Glutamatergic neuron (in vitro differentiated cells): ENCODE results near the gene ZBTB7A. TPM values are rescaled to one million over a fixed set of nuclear protein-coding genes. Genes with fewer than 3 reads are reported as not detected.

ENCODE experiments used
- DNase-seq: peaks from one replicate; pipeline ENCODE4 v3.0.0; 2022
- H3K27ac Mint-ChIP-seq: one replicate; pipeline ENCODE4 v1.8.0; 2020; ENCODE audit warnings: mild to moderate bottlenecking, mixed read lengths, inconsistent platforms; ENCODE audit not compliant: unreplicated experiment
- H3K27me3 Mint-ChIP-seq: one replicate; pipeline ENCODE4 v1.8.0; 2020; ENCODE audit warnings: mild to moderate bottlenecking, moderate library complexity, mixed read lengths, inconsistent platforms; ENCODE audit not compliant: unreplicated experiment
- H3K36me3 Mint-ChIP-seq: one replicate; pipeline ENCODE4 v1.8.0; 2020; ENCODE audit warnings: mild to moderate bottlenecking, mixed read lengths, inconsistent platforms; ENCODE audit not compliant: unreplicated experiment
- H3K4me1 Mint-ChIP-seq: one replicate; pipeline ENCODE4 v1.8.0; 2020; ENCODE audit warnings: mild to moderate bottlenecking, low read depth, mixed read lengths, inconsistent platforms; ENCODE audit not compliant: unreplicated experiment
- H3K4me3 Mint-ChIP-seq: one replicate; pipeline ENCODE4 v1.8.0; 2020; ENCODE audit warnings: mild to moderate bottlenecking, mixed read lengths, inconsistent platforms; ENCODE audit not compliant: unreplicated experiment
- H3K9me3 Mint-ChIP-seq: one replicate; pipeline ENCODE4 v1.8.0; 2020; ENCODE audit warnings: mild to moderate bottlenecking, moderate library complexity, mixed read lengths, inconsistent platforms; ENCODE audit not compliant: unreplicated experiment
- total RNA-seq: library from RNA; stranded (reverse); fragmentation: NEBNext Ultra II Directional; extraction: Animal tissue kit (Norgen Biotek cat#: 25700); gene quantifications from one replicate; pipeline ENCODE4 v1.2.1, GENCODE V29; 2021; ENCODE audit not compliant: unreplicated experiment
- TF ChIP-seq, protein P1 (sequence below): fragments of 200-600 bp; sonication (generic); IDR thresholded peaks from one replicate; pipeline ENCODE4 v1.5.0; 2021; ENCODE audit not compliant: partially characterized antibody, unreplicated experiment

Gene ZBTB7A
- total RNA-seq, 1 donor from 2014 or later = 21.8 TPM

DNA sequence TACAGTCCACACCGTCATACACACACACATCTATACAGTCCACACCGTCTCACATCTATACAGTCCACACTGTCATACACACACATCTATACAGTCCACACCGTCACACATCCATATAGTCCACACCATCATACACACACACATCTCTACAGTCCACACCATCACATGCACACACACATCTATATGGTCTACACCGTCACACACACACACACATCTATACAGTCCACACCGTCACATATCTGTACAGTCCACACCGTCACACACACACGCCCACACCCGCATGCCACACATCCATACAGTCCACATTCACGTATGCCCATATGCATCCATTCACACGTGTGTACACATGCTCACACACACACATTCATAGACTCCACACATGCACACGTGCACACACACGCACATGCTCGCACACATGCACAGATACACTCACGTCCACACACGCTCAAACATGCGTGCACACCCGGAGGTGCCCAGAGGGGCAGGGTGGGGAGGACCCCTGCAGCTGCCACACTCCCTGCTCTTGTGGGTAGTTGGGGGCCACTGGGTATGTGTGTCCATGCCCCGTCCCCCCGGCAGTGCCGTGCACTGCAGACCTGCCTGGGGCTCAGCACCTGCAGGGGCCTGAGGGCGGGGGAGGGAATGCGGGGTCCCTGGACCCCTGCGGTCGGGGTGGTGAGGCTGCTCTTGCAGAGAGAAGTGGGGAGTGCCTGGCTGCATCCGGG, 30.0 kb downstream of the ZBTB7A start:
- TF ChIP-seq, protein P1, sequence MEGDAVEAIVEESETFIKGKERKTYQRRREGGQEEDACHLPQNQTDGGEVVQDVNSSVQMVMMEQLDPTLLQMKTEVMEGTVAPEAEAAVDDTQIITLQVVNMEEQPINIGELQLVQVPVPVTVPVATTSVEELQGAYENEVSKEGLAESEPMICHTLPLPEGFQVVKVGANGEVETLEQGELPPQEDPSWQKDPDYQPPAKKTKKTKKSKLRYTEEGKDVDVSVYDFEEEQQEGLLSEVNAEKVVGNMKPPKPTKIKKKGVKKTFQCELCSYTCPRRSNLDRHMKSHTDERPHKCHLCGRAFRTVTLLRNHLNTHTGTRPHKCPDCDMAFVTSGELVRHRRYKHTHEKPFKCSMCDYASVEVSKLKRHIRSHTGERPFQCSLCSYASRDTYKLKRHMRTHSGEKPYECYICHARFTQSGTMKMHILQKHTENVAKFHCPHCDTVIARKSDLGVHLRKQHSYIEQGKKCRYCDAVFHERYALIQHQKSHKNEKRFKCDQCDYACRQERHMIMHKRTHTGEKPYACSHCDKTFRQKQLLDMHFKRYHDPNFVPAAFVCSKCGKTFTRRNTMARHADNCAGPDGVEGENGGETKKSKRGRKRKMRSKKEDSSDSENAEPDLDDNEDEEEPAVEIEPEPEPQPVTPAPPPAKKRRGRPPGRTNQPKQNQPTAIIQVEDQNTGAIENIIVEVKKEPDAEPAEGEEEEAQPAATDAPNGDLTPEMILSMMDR = no peak
- H3K27me3 Mint-ChIP-seq = peaks cover 15% of the 10 kb centered on the region
- no peak for DNase-seq
- H3K27ac Mint-ChIP-seq = no peak overlapping the region
- H3K4me3 Mint-ChIP-seq = no peak overlapping the region
- peaks cover 4% of the 10 kb centered on the region for H3K4me1 Mint-ChIP-seq
- peaks cover 21% of the 10 kb centered on the region for H3K9me3 Mint-ChIP-seq
- H3K36me3 Mint-ChIP-seq = no peaks in the 10 kb centered on the region

DNA sequence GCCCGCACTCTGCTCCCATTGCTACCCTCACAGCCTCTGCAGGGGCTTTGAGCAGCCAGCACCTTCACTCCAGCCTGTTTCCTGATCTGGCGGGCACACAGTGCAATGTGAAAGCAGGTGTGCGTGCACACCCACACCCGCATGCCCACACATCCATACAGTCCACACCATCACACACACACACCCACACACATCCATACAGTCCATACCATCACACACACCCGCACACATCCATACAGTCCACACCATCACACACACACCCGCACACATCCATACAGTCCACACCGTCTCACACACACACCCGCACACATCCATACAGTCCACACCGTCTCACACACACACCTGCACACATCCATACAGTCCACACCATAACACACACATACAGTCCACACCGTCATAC, 31.1 kb downstream of the ZBTB7A start:
- no peak for DNase-seq
- no peaks in the 10 kb centered on the region for H3K36me3 Mint-ChIP-seq
- no peak overlapping the region for H3K4me3 Mint-ChIP-seq
- peaks cover 4% of the 10 kb centered on the region for H3K4me1 Mint-ChIP-seq
- no peak overlapping the region for H3K27ac Mint-ChIP-seq
- TF ChIP-seq, protein P1 = no peak
- peaks cover 19% of the 10 kb centered on the region for H3K9me3 Mint-ChIP-seq
- H3K27me3 Mint-ChIP-seq = peaks cover 17% of the 10 kb centered on the region

DNA sequence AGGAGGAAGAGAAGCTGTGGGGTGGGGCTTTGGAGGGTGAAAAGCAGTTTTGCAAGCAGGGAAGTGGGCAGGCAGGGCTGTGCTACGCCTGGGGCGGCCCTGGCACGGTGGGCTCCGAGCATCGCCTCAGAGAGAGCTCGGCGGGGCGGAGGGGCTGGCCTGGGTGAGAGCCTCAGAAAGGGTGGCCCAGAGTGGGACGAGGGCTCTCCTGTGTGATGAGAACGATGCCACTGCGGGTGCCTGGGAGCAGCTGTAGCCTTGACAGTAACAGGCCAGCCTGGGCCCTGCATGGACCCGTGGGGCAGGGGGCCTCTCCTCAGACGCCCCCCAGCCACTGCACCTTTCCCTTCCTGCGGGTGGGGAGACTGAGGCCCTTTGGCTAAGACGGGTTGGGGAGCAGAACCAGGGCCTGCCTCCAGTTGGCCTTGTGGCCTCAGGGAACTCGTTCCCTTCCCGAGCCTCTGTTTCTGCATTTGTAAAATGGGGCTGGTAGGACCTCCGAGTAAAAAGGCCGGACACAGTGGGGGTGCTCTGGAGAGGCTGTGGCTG, 31.6 kb downstream of the ZBTB7A start:
- DNase-seq = no peak
- no peak overlapping the region for H3K27ac Mint-ChIP-seq
- H3K4me3 Mint-ChIP-seq = no peak overlapping the region
- H3K36me3 Mint-ChIP-seq = no peaks in the 10 kb centered on the region
- TF ChIP-seq, protein P1 = no peak
- H3K9me3 Mint-ChIP-seq = peaks cover 15% of the 10 kb centered on the region
- H3K27me3 Mint-ChIP-seq = peaks cover 13% of the 10 kb centered on the region
- H3K4me1 Mint-ChIP-seq = peaks cover 4% of the 10 kb centered on the region

DNA sequence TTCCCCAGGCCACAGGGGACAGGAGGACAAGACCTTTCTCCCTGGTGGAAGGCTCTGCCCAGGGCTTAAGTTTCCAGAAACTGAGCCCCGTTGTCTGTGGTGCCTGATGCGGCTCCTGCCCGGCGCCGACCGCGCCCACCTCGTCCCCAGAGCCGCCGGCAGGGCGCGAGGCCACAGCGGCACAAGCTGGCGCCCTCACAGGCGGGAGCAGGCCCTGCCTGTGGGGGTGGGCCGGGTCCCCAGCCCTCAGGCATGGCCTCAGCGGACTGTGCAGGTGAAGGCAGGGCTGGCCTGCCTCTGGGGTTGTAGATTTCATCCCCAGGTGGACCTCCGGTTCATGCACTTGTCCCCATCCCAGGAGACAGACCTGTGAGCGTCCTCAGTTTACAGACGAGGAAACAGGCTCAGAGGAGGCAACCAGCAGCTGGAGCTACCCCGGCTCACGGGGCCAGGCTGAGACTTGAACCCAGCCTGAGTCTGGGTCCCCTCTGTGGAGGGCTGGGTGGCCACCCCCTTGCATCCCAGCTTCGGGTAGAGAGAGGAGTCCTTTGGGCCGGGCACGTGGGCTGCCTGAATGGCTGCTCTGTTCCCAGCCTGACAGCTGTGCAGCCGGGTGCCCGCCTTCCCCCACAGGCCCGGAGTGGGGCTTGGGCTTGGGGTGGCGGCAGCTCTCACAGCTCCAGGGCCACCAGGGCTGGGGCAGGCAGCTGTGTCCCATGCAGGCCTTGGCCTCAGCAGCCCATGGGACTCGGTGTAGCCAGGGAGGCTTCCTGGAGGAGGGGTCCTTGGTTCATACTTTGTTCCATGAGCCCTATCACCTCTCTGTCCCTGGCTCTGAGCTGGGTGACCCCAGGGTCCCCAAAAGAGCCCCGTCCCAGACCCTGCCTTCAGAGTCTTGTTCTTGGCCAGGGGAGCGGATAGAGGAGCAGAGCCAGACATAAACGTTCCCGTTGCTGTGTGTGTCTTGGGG, 32.4 kb downstream of the ZBTB7A start:
- Mint-ChIP-seq H3K27ac (no peak overlapping the region), H3K27me3 (peaks cover 12% of the 10 kb centered on the region), H3K4me3 (no peak overlapping the region), H3K36me3 (no peaks in the 10 kb centered on the region), H3K9me3 (peaks cover 9% of the 10 kb centered on the region), H3K4me1 (peaks cover 4% of the 10 kb centered on the region)
- no peak for DNase-seq
- TF ChIP-seq, protein P1 = no peak
